ENCODE results near the gene KCNQ1.

Gene KCNQ1

DNA sequence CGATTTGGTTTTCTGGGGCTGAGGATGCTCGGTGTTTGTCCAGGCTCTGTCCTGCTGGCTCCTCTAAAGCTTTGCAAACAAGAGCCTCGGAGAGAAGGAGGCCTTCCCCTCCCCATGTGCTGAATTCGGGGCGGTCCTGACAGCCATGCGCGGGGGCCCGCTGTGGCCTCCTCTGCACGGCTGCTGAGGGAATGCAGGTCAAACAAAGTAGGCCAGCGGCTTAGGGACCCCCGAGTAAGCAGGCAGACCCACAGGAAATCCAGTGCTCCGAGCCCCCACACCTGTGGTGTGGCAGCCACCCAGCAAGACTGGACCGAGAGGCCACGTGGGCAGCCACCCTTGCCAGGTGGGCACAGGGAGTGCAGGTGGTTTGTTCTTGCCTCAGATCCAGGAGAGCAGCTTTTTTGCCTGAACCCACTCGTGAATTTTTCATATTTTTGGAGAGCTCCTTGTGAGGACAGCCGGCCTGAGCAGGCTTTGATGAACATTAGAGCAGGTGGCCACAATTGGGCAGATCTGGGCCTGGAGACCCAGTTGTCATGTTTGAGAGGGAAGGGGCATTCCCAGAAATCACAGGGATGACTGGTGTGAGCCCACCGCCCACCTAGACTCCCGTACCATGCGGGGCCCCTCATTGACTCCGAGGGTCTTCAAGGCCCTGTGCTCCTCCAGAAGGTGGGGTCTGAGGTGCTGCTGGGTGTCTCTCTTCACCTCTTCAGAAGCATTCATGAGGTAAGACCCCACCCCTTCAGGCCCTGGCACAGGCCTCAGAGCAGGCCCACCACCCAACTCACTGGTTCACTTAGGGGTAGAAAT lies 298.0 kb downstream of the KCNQ1 start:
- no peak for DNase-seq

DNA sequence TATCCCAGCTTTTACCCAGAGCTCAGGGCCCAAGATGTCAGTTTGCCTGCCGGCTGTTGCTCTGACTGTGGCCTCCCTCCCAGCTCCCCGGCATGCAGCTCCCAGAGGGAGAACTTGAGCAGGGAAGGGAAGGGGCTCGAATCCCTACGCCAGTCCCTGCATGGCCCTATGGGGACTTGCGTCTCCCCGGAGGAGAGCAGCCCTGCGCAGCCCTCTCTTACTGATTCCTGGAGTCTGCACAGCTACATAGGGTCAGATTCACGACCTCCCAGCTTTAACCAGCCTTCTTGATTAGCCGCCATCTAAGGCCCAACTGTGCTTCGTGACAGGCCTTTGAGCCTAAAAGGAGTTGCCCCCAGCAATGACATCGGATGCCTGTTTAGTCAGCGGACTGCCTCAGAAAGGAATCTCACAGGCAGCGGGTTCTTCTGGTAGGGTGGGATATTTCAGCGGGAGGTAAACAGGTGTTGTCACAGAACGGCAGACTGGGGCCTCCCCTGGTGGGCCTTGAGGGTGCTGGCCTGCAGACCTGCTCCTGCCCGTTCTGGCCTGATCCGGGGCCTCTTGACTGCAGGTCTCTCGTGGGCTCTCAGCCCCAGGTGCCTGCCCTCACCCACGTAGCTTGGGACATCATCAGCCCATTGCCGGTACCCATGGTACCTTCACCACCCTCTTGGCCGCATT lies 298.8 kb downstream of the KCNQ1 start:
- no peak for DNase-seq

- no peak for DNase-seq
These were observed 299.4 kb downstream of the KCNQ1 start for GRCh38 chr11:2744166-2744565.

DNA sequence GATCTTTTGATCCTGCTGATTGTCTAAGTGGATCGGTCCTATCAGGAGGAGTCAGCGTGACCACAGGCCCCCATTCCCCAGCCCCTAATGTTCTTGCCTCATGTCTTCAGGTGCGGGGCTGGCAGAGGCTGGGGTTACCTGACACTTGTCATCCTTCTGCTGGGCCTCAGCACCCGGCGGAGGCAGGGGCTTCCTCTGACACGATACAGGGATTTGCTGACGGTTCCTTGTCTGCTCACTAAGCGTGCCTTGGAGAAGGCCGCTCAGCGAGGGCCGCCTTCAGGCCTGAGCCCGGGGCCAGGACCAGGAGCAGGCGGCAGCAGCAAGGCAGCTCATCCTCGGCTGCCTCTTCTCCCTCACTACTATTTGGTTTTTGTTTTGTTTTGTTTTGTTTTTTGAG lies 300.7 kb downstream of the KCNQ1 start:
- no peak for DNase-seq

DNA sequence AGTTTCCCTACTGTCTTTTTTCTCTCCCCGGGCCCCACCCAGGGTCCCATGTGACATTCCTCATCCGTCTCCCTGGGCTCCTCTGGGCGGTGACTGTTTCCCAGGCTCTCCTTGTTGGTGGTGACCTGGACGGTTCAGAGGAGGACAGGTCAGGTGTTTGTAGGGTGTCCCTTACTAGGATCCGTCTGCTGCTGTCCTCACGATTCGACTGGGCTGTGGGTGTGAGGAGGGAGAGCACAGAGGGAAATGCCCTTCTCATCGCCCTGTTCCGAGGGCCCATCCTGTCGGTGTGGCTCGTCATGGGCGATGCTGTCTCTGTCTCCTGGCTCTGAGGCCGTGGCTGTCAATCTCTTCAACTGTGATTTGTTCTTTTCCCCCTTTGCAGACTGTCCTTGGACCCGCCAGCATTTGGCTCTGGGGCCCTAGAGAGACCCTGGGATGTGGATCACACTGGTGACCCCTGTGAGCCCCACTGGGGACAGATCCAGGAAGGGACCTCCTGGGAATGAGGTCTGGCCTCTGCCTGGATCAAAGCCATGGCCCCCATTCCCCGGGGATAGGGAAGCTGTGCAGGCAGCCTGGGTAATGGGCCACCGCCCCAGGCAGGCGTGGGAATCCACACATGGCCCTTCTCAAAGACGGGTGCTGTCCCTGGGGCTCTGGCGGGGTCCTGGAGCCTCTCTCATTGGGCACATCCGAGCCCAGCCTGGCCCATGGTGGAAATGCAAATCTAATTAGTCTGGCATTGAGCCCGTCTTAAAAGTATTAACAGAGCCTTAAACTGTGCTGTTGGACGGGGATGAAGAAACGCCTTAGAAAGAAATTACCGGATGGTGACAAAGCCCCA lies 301.8 kb downstream of the KCNQ1 start:
- DNase-seq = no peak

DNA sequence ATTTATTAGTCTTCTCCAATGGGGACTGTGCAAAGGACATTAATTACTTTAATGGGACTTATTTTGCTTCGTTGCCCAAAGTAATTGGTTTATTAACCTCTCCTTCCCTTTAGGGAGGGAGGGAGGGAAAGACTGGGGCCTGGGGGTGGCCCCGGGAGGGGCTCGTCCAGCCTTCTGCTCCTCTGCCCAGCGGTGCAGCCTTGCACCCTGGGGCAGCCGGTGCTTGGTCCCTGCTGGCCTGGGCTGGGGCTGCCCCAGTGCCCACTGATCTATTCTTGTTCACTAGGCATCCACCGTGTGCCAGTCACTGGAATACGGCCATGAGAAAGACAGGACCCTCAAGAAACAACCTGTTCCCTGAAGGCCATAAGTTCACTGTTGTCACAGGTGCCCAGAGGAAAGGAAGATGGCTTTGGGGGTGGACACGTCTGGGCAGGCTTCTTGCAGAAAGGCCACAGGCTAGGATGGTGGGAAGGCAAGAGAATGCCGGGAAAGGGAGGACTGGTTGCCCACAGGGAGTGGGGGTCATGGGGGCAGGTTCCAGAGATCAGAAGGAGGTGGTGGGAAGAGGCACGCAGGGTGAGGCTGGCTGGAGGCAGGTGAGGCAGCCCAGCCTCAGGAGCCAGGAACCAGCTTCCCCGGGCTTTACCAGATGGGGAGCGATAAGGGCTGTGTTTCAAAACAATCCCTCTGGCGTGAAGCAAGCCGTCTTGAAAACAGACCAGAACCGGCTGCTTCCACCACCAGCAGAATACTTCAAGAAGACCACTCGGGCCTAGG lies 302.6 kb downstream of the KCNQ1 start:
- no peak for DNase-seq

GRCh38 chr11:2748061-2748813 lies 303.4 kb downstream of the KCNQ1 start:
- DNase-seq = no peak

DNA sequence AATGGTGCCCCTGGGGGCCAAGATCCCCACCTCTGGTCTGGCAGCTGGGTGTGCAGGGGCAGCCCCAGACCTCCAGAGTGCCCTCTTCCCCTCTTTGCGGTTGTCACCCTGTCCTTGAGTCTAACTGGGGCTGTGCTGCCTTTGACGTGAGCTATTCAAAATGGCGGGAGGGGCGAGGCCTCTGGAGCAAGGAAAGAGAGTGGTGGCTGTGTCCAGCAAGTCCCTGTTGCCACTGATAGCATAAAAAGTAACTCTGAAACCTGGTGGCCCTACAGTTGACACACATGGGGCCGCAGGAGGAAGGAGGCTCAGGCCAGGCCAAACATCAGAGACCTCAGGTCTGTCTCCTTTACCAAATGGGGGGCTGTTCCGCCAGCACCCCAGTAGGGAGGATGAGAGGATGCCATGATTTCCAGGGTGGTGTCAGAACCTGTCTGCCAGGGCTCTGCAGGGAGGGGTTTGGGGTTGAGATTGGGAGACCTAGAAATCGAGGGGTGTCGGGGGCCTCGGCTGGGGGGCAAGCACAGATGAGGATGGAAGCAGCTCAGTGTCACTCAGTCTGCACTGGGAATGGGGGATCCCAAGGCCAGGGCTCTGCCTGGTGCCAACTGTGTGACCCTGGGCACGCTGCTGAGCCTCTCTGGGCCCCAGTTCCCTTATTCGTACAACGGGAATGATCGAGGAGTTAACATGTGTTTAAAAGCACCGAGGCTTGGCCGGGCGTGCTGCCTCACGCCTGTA lies 304.2 kb downstream of the KCNQ1 start:
- DNase-seq = no peak

DNA sequence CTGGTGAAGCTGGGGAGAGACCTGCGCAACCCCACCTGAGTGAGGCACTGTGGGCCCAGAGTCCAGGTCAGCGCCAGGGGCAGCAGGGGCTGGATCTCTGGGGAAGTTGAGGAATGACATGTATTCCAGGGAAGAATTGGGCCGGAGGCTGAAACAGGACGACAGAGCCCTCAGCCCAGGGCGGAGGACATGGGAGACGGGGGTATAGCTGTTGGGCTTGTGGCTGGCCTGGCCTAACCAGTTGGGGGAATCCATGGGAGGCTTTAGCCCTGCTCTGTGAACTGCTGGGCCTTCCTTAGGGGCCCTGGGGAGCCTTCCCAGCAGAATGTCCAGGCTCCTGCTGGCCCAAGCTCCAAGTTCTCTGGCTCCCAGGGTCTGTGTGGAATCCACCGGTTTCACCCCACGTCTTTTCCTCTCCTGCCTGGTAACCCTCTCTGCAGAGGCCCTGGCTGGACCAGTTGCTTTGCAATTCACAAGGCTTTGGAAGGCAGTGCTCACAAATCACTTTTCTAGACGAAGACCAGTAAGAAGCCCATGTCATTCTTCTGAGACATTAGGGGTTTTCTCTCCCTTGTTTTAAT lies 305.4 kb downstream of the KCNQ1 start:
- no peak for DNase-seq

- no peak for DNase-seq
These were observed 306.1 kb downstream of the KCNQ1 start for GRCh38 chr11:2750682-2751522.

GRCh38 chr11:2751523-2752203 lies 306.9 kb downstream of the KCNQ1 start:
- no peak for DNase-seq

- DNase-seq = no peak
These were observed 307.5 kb downstream of the KCNQ1 start for GRCh38 chr11:2752204-2752770.

GRCh38 chr11:2752923-2753322 lies 308.1 kb downstream of the KCNQ1 start:
- no peak for DNase-seq

DNA sequence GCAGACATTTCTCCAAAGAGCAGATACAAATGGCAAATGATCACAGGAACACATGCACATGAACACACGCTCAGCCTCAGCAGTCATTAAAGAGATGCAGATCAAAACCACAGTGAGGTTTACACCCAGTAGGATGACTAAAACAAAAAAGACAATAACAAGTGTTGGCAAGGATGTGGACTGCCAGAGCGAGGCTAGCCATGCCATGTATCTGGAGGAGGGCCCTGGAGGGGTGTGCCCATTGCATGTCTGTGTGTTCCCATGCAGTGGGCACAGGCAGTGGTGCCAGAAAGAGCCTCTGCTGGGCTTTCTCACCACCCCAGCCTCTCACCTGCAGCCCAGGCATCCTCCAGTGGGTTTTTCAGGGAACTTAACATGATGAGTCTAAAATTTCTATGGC lies 309.2 kb downstream of the KCNQ1 start:
- no peak for DNase-seq

DNA sequence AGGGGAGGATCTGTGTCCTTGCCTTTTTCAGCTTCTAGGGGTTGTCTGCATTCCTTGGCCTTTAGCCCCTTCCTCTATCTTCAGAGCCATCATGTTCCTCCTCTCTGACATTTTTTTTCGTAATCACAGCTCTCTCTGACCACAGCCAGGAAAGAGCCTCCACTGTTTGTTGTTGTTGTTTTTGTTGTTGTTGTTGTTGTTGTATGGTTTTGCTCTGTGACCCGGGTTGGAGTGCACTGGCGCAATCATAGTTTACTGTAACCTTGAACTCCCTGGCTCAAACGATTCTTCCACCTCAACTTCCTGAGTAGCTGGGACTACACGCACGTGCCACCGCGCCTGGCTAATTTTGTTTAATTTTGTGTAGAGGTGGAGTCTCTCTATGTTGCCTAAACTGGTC lies 310.3 kb downstream of the KCNQ1 start:
- no peak for DNase-seq

DNA sequence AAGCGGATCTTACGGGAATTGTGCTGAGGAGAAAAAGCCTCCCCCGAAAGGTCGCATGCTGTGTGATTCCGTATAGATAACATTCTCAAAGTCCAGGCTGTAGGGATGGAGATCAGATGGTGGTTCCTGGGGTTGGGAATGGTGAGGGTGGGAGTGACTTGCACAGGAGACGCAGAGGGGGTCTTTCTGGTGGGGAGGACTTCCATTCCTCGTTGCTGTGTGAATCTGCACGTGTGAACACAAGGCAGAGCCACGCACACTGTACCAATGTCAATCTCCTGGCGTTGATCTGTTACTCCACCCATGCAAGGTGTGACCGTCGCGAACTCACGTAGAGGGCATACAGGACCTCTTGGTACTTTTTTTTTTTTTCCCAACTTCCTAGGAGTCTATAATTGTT lies 313.9 kb downstream of the KCNQ1 start:
- no peak for DNase-seq

GRCh38 chr11:2759228-2760195 lies 314.7 kb downstream of the KCNQ1 start:
- no peak for DNase-seq
